HepG2 (cell line): Measurements from ENCODE around the gene TXN. TPM values are rescaled to one million over a fixed set of nuclear protein-coding genes. Genes with fewer than 3 reads are reported as not detected.

Experiments
- HMGA1 ChIP-seq: sonication (generic); formaldehyde crosslinking; conservative IDR thresholded peaks from 2 replicates; pipeline ENCODE4 v1.4.0; 2020; ENCODE audit warnings: missing genetic modification reagents
- HOXA9 ChIP-seq: sonication (generic); formaldehyde crosslinking; IDR thresholded peaks from 2 replicates; pipeline ENCODE4 v1.8.1; 2022; ENCODE audit warnings: missing genetic modification reagents, mild to moderate bottlenecking, moderate library complexity, borderline replicate concordance
- ISX ChIP-seq: sonication (generic); formaldehyde crosslinking; conservative IDR thresholded peaks from 2 replicates; pipeline ENCODE4 v1.5.0; 2020; ENCODE audit warnings: missing genetic modification reagents
- JUNB ChIP-seq: sonication (generic); formaldehyde crosslinking; IDR thresholded peaks from 2 replicates; pipeline ENCODE4 v1.8.0; 2022; ENCODE audit warnings: missing genetic modification reagents, mild to moderate bottlenecking, borderline replicate concordance
- NR2F2 ChIP-seq: IDR thresholded peaks from 2 replicates; pipeline ENCODE4 v1.6.1; 2012; ENCODE audit warnings: low read depth, inconsistent platforms, borderline replicate concordance
- SOX13 ChIP-seq, 3 experiments: fragments of 450-650 bp in 1 of 3; sonication (generic) in 1 of 3; formaldehyde crosslinking in 1 of 3; IDR thresholded peaks in 2 of 3; conservative IDR thresholded peaks in 1 of 3; 2 replicates each; pipeline versions ENCODE4 v1.5.0 to v1.6.1; 2016 to 2020; ENCODE audit warnings: antibody characterized with exemption in 1 of 3, mild to moderate bottlenecking in 1 of 3, missing compliant biosample characterization in 1 of 3, missing genetic modification reagents in 1 of 3, moderate library complexity in 1 of 3
- TCF7L2 ChIP-seq: IDR thresholded peaks from 2 replicates; pipeline ENCODE4 v1.6.1; 2011; ENCODE audit warnings: mild to moderate bottlenecking, low read depth, low read length, moderate library complexity
- TGIF2 ChIP-seq: IDR thresholded peaks from 2 replicates; pipeline ENCODE4 v1.6.1; 2016; ENCODE audit warnings: control low read depth, missing compliant biosample characterization
- YY1 ChIP-seq: IDR thresholded peaks from 2 replicates; pipeline ENCODE4 v1.6.1; 2011; ENCODE audit warnings: low read length, low read depth, moderate library complexity, mild to moderate bottlenecking; ENCODE audit not compliant: insufficient read depth, insufficient replicate concordance
- ZBTB42 ChIP-seq: sonication (generic); formaldehyde crosslinking; IDR thresholded peaks from 2 replicates; pipeline ENCODE4 v1.5.0; 2020; ENCODE audit warnings: mild to moderate bottlenecking, missing genetic modification reagents
- ZFP37 ChIP-seq: sonication (generic); formaldehyde crosslinking; IDR thresholded peaks from 2 replicates; pipeline ENCODE4 v1.4.0; 2020; ENCODE audit warnings: missing genetic modification reagents, borderline replicate concordance
- ZNF235 ChIP-seq: sonication (generic); formaldehyde crosslinking; IDR thresholded peaks from 2 replicates; pipeline ENCODE4 v1.8.1; 2023; ENCODE audit warnings: mild to moderate bottlenecking, missing genetic modification reagents, borderline replicate concordance
- ZNF281 ChIP-seq: sonication (generic); formaldehyde crosslinking; IDR thresholded peaks from 2 replicates; pipeline ENCODE4 v1.4.0; 2020; ENCODE audit warnings: missing genetic modification reagents, borderline replicate concordance
- ZNF350 ChIP-seq: sonication (generic); formaldehyde crosslinking; IDR thresholded peaks from 2 replicates; pipeline ENCODE4 v1.4.0; 2020; ENCODE audit warnings: mild to moderate bottlenecking, low read depth, missing genetic modification reagents, borderline replicate concordance
- ZNF367 ChIP-seq: sonication (generic); formaldehyde crosslinking; IDR thresholded peaks from 2 replicates; pipeline ENCODE4 v1.4.0; 2020; ENCODE audit warnings: missing genetic modification reagents, borderline replicate concordance
- ZNF740 ChIP-seq: sonication (generic); formaldehyde crosslinking; IDR thresholded peaks from 2 replicates; pipeline ENCODE4 v1.4.0; 2020; ENCODE audit warnings: missing genetic modification reagents
- ZNF746 ChIP-seq: sonication (generic); formaldehyde crosslinking; IDR thresholded peaks from 2 replicates; pipeline ENCODE4 v1.8.0; 2022; ENCODE audit warnings: mild to moderate bottlenecking, missing genetic modification reagents
- ZNF776 ChIP-seq: sonication (generic); formaldehyde crosslinking; IDR thresholded peaks from 2 replicates; pipeline ENCODE4 v1.4.0; 2020; ENCODE audit warnings: mild to moderate bottlenecking, missing genetic modification reagents
- ZNF780A ChIP-seq: sonication (generic); formaldehyde crosslinking; IDR thresholded peaks from 2 replicates; pipeline ENCODE4 v1.8.0; 2022; ENCODE audit warnings: mild to moderate bottlenecking, missing genetic modification reagents, moderate library complexity
- ZNF83 ChIP-seq: sonication (generic); formaldehyde crosslinking; IDR thresholded peaks from 2 replicates; pipeline ENCODE4 v1.4.0; 2020; ENCODE audit warnings: missing genetic modification reagents, mild to moderate bottlenecking, borderline replicate concordance
- polyA plus RNA-seq, 8 experiments: library from polyadenylated mRNA; depleted of rRNA in 3 of 8; stranded (reverse) in 7 of 8; unstranded in 1 of 8; fragments of >200 nt; fragmentation: Illumina TruSeq in 4 of 8; extraction: Trizol in 4 of 8; gene quantifications; 2 replicates each; pipeline versions ENCODE4 v1.2.1 to v1.2.3, GENCODE V29; 2011 to 2016; ENCODE audit warnings: low read depth in 4 of 8, missing spikeins in 1 of 8, mixed read lengths in 1 of 8; ENCODE audit not compliant: insufficient read depth in 1 of 8
- total RNA-seq, 5 experiments: library from RNA; depleted of rRNA; stranded (reverse); fragments of >200 nt; fragmentation: Illumina TruSeq; extraction: Trizol; gene quantifications; 2 replicates each; pipeline ENCODE4 v1.2.3, GENCODE V29; 2016; ENCODE audit warnings: low read depth in 1 of 5
- TF ChIP-seq, protein P1 (sequence below): sonication (generic); formaldehyde crosslinking; conservative IDR thresholded peaks from 2 replicates; pipeline ENCODE4 v1.5.0; 2020; ENCODE audit warnings: missing genetic modification reagents
- TF ChIP-seq, protein P2 (sequence below): sonication (generic); formaldehyde crosslinking; IDR thresholded peaks from 2 replicates; pipeline ENCODE4 v1.9.0; 2021; ENCODE audit warnings: missing genetic modification reagents, borderline replicate concordance

The TXN gene
- total and polyA plus RNA-seq, 2 of the 13 experiments (the other 11 are each of a cell fraction or from before 2014, with no cell fraction given) = 364 to 470 TPM

GRCh38 chr9:110197330-110198187 is 58.7 kb downstream of the TXN start (continued):
- TF ChIP-seq SOX13 (IDR thresholded peaks at IDR 0.05) (0 out of 2 replicates have a peak, but pooled peaks have one; percentile 28), SOX13 (CRISPR knock-in tag; conservative IDR thresholded peaks at IDR 0.05 in 1 of 2, IDR thresholded peaks at IDR 0.05 in 1 of 2) (no peak; a peak in 1 of 4 replicates), JUNB (no peak; the same call in 1 of the 2 replicates), ISX (CRISPR knock-in tag) (no peak), ZFP37 (no peak), TCF7L2 (no peak), YY1 (no peak), ZNF281 (CRISPR knock-in tag) (no peak), HOXA9 (CRISPR knock-in tag) (no peak), NR2F2 (peak; percentile 48; the same call in 1 of the 2 replicates), ZNF367 (CRISPR knock-in tag) (no peak), ZNF740 (CRISPR knock-in tag) (no peak), ZNF83 (CRISPR knock-in tag) (no peak), ZNF350 (no peak), ZNF746 (no peak), ZBTB42 (CRISPR knock-in tag) (no peak), ZNF235 (CRISPR knock-in tag) (no peak), TGIF2 (CRISPR knock-in tag) (no peak), HMGA1 (CRISPR knock-in tag) (no peak), ZNF776 (CRISPR knock-in tag) (no peak), ZNF780A (no peak)
- TF ChIP-seq, protein P1, sequence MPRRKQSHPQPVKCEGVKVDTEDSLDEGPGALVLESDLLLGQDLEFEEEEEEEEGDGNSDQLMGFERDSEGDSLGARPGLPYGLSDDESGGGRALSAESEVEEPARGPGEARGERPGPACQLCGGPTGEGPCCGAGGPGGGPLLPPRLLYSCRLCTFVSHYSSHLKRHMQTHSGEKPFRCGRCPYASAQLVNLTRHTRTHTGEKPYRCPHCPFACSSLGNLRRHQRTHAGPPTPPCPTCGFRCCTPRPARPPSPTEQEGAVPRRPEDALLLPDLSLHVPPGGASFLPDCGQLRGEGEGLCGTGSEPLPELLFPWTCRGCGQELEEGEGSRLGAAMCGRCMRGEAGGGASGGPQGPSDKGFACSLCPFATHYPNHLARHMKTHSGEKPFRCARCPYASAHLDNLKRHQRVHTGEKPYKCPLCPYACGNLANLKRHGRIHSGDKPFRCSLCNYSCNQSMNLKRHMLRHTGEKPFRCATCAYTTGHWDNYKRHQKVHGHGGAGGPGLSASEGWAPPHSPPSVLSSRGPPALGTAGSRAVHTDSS = no peak
- TF ChIP-seq, protein P2, sequence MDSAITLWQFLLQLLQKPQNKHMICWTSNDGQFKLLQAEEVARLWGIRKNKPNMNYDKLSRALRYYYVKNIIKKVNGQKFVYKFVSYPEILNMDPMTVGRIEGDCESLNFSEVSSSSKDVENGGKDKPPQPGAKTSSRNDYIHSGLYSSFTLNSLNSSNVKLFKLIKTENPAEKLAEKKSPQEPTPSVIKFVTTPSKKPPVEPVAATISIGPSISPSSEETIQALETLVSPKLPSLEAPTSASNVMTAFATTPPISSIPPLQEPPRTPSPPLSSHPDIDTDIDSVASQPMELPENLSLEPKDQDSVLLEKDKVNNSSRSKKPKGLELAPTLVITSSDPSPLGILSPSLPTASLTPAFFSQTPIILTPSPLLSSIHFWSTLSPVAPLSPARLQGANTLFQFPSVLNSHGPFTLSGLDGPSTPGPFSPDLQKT (CRISPR knock-in tag) = no peak
